GM10847 (cell line): ENCODE results near the gene SEZ6L2.
A peak's percentile ranks its signal among the peaks of the same experiment; 100 is the strongest.

ENCODE experiments used
- POLR2A ChIP-seq: IDR thresholded peaks from 2 replicates; pipeline ENCODE4 v1.6.1; 2011; ENCODE audit not compliant: insufficient read length; ENCODE audit errors: extremely low read depth

Gene SEZ6L2

DNA sequence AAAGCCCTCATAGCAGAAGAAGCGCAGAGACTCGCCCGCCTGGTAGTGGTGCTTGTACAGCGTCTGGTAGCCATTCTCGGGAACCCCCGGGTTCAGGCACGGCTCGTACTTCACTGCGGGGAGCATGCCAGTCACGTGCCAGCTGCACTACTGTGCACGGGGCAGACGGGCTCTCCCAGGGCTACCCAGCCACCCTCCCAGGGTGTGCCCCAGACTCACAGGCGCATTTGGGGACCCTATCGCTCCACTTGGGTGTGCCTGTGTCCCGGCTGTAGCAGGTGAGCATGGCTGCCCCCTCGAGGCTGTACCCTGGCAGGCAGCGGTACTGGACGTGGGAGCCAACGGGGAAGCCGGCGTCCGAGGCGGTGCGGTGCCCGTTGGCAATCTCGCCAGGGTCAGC lies 26.0 kb downstream of the SEZ6L2 start:
- TF ChIP-seq POLR2A = no peak

DNA sequence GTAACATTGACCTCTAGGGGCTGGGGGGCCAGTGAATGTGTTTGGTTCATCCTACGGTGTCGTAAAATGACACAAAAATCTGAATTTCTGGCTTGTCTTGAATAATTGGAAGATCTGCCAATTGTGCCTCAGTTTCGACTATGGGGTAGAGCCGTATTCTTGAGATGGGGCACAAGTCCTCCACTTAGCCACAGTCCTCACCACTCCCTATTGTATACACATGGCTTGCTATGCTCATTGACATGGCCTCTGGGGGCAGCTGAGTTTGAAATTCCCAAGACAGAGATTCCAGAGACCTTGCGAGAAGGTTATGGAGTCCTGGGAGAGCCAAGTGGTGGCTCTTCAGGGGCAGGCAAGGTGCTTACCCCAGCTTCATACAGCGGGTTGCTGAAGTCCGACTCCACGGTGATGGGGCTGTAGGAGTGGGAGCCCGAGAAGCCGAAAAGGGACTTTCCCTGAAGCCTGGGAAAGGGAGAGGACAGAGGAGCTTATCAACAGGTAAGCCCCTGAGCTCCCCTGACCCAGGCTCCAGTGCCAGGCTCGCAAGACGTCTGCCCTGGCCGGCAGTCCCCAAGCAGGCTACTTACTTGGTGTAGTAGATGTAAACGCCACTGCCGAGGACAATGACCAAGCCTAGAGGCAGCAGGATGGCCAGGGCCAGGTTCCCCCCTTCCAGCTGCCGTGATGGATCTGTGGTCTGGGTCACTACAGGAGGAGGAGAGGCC lies 27.4 kb downstream of the SEZ6L2 start:
- TF ChIP-seq POLR2A = no peak

- no peak for TF ChIP-seq POLR2A
These were observed 30.8 kb downstream of the SEZ6L2 start for GRCh38 chr16:29868396-29869009.

DNA sequence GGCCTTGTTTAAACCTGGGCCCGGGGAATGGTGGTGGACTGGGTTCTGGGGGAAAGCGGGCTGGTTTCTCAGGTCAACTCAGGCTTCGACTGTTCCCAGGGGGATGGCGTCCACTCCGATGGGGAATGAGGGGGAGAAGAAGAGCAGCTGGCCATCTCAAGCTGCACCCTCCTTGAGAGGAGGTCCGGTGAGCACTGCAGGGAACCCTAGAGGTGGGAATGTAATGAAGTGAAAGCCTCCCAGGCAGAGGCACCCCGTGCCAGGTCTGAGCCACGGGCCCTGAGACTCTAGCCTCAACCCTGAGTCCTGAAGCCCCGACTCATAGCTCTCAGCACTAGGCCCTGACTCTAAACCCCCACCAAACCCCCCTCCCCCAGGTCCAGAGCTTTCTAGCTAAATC lies 35.1 kb downstream of the SEZ6L2 start:
- no peak for TF ChIP-seq POLR2A

DNA sequence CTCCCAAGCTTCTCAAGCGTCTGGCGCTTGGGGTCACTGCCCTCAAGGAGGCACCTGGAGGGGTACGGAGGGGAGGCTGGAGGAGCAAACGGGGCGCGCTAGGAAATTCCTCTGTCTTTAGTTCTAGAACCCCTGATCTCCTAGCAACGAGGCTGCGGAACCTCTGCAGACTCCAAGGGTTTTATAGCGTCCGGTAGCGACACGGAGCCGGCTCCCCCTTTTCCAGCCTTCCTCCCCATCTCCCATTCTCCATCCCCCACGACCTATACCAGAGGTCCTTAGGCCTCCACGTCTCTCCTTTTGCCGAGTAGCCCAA lies 35.7 kb downstream of the SEZ6L2 start:
- TF ChIP-seq POLR2A = no peak

DNA sequence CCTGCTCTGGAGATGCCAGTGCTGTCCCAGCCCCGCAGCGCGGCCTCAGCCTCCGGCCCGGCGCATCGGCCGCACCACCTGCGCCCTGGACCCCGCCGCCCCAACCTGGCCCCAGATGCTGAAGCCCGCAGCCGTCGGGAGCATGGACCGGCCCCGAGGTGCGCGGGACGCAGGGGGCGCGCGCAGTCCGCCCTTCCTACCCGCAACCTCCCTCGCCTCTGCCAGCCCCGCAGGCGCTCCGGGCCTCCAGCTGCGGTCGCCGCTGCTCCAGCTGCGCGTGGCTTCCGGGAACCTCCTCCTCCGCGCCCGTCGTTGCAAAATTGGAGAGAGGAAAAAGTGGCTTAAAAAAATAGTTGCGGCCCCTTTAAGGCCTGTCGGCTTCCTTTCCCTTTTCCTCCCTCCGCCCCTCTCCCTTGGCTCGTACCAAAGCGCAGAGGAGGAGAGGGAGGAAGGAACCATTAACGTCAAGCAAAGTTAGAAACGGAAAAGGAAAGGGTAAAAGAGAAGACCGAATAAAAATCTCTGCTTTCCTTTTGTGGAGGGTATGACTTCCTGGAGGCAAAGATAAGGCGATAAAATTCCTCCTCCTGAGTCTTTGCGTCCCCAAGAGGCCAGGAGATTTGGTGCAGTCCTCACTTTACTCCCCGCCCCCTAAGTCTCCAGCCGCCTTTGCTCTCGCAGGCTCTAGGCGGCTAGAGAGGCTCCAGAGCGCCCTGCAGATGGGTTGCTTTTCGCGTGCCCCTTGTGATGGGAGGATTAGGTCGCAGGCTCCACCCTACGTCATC lies 36.3 kb downstream of the SEZ6L2 start, which contains the start of gene CDIPT:
Gene CDIPT, minus strand, starts transcription at position 343 of the 785 bp plus-strand sequence. CDS start 369 bp downstream, outside the sequence.
- peak; percentile 31 for TF ChIP-seq POLR2A

DNA sequence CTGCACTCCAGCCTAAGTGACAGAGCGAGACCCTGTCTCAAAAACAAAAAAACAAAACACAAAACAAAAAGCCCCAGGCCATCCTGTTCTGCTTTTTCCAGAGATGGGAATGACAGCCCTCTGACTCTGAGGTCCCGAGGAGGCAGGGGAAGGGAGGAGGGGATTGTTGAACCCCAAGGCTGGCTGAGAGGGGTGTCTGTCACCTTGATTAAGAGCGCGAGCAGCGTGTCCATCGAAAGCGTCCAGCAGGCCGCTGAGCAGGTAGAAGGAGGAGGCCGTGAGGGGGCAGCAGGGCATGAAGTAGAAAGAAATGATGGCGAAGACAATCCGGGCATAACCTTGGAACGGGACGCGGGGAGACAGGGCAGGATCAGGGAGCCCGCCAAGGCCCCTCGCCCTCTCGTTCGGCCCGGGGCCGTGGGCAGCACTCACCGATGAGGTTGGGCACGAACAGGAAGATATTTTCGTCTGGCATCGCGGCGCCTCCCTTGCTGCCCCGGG lies 36.9 kb downstream of the SEZ6L2 start:
- no peak for TF ChIP-seq POLR2A

DNA sequence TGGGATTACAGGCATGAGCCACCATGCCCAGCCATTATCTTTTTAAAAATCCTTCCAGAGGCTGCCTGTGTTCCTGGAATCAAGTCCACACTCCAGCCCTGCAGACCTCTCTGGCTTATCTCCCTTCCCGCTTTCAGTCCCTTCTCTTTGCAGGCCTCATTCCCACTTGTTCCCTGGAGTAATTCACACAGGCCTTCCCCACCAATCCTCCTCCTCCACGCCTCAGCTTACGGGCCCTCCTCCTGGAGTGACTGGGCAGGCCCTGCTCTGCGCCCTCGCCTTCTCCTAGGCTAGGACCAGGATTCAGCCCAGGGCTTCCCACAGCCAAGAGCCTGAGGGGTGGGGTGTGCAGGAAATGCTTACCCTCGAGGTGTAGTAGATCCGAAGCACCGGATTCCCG lies 39.1 kb downstream of the SEZ6L2 start:
- TF ChIP-seq POLR2A = no peak

DNA sequence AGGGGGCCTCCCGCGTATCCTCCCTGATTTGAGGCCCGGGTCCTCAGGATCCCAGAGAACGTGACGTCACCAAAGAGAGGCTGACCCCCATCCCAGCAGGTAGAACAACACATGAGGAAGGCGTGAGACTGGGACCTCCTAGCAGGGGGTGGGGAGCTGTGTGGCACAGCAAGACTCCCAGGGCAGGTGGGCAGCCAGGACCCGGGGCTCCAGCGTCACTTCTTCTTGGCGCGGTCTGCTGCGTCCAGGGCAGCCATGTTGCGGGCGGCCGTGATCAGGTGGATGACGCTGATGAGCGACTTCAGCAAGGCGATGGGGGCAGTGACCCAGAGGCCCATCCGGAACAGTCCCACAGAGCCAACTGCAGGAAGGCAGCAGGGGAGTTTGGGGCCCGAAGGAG lies 40.4 kb downstream of the SEZ6L2 start:
- TF ChIP-seq POLR2A = no peak

DNA sequence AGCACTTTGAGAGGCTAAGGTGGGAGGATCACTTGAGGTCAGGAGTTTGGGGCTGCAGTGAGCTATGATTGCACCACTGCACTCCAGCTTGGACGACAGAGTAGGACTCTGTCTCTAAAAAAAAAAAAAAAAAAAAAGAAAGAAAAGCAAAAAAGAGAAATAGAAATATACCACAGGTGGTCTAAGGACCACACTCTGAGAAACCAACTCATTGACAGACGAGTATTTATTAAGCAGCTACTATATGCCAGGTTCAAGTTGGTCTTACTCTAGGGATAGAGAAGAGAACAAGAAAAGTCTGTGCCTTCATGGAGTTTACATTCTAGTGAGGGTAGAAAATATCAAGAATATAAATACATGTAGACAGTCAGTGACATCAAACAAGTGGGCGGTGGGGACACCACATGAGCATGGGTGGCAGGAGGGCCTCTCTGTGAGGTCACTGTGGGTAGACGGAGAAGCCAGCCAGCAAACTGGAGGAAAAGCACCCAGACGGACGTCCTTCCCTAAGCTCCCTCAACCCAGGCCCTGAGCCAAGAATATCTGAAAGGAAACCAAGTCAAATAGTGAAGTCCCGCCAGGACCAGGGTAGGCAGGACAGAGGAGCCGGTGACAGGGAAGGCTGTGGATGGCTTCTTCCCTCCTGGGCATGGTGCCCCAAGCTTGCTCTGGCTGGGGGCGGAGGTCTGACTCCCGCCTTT lies 41.1 kb downstream of the SEZ6L2 start:
- no peak for TF ChIP-seq POLR2A

DNA sequence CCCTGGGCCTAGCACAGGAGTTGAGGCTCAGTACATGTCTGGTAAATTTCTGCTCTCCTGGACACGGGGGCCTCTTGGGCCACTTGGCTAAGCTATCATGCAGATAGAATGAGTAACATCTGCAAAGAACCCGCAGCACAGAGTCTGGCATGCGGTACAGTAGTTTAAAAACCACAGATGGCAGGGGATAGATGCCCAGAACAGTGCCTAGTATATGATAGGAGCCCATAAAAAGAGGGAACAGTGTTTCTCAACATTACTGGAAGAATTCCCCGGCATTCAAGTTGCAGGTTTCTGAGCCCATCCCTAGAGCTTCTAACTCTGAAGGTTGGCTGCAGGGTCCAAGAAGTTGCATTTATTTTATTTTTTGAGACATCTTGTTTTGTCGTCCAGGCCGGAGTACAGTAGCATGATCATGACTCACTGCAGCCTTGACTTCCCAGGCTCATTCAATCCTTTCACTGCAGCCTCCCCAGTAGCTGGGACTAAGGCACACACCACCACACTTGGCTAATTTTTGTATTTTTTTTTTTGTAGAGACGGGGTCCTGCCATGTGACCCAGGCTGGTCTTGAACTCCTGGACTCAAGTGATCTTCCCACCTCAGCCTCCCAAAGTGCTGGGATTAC lies 42.1 kb downstream of the SEZ6L2 start:
- no peak for TF ChIP-seq POLR2A

DNA sequence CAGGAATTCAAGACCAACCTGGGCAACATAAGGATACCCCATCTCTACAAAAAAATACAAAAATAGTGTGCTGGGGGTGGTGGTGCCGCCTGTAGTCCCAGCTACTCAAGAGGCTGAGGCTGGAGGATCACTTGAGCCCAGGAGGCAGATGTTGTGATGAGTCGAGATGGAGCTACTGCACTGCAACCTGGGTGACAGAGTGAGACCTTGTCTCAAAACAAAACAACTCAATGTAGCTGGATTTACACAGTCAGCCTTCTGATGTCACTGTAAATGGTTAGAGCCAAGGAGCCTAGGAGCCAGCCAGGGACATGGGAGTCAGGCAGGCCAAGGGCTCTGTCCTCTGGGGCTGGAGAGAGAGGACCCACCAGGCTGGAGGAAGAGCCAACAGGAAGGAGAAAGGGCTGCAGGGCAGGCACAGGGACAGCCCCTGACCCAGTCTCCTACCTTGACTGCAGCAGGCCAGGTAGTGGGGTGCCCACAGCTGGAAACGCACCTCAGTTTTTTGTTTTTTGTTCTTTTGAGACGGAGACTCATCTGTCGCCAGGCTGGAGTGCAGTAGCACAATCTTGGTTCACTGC lies 44.7 kb downstream of the SEZ6L2 start:
- no peak for TF ChIP-seq POLR2A

DNA sequence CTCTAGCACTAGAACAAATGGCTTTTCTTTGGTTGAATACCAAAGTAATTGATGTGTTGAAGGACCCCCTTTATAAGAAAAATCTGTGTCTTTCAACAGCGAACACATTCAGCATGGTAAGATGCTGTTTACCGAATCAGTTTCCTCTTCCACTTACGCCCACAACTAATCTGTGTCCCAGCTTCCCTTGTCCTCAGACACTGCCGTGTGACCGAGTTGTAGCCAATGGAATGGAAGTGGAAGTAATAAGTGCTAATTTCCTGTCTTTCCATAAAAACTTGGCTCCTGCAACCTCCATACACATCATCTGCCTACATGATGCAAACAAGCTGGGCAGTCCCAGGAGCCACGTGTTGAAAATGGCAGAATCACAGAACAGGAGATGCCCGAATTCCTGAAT lies 46.7 kb downstream of the SEZ6L2 start:
- TF ChIP-seq POLR2A = no peak

DNA sequence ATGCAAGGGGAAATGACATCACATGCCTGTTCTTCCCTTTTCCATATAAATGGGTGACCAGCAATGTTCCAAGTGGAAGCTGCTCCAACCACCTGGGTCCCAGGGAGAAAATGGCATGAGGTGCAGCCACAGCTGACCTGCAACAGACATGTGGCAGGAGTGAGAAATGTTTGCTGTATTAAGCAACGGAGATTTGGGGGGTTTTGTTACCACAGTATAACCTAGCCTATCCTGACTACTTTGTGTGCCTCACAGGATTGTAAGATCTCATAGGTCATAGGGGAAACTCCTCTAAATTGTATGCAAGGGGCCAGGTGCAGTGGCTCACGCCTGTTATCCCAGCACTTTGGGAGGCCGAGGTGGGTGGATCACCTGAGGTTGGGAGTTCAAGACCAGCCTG lies 48.4 kb downstream of the SEZ6L2 start:
- no peak for TF ChIP-seq POLR2A

GRCh38 chr16:29849505-29849904 lies 49.8 kb downstream of the SEZ6L2 start:
- no peak for TF ChIP-seq POLR2A
